ENCODE measurements around the gene TTF2. TPM values are rescaled to one million over a fixed set of nuclear protein-coding genes. Genes with fewer than 3 reads are reported as not detected.

The TTF2 gene
- total and polyA plus RNA-seq, 2 of the 8 experiments (the other 6 are each of a cell fraction or from before 2014, with no cell fraction given) = 16.9 to 89.6 TPM

- no peak for TF ChIP-seq NANOG (IDR thresholded peaks at IDR 0.05; ENCODE audit: insufficient read depth, low read depth, low read length, poor library complexity, severe bottlenecking)
- TF ChIP-seq BRCA1 (IDR thresholded peaks at IDR 0.05; ENCODE audit: low read depth, low read length) = no peak
Observed at GRCh38 chr1:117116090-117116783, 56.1 kb downstream of the TTF2 start (continued).
